ENCODE results near the gene CFDP1.

GRCh38 chr16:75262104-75262799 is 171.1 kb downstream of the CFDP1 start:
- TF ChIP-seq MATR3 (CRISPR knock-in tag; IDR thresholded peaks at IDR 0.05), result no peak
- TF ChIP-seq RCOR2 (CRISPR knock-in tag; IDR thresholded peaks at IDR 0.05), result peak; percentile 92
- no peak for TF ChIP-seq PRDM4 (CRISPR knock-in tag; IDR thresholded peaks at IDR 0.05; ENCODE audit: borderline replicate concordance)
- TF ChIP-seq RBFOX2 (IDR thresholded peaks at IDR 0.05; ENCODE audit: low read depth, low read length), result peak; percentile 74; the same call in 1 of the 2 replicates
- peak; percentile 41 for TF ChIP-seq ZNF605 (CRISPR knock-in tag; IDR thresholded peaks at IDR 0.05)

All from HepG2 (cell line).